Stimulated activated CD4-positive, alpha-beta T cell treated with anti-CD3 and anti-CD28 coated beads, Interleukin-15, amount 100 ng/mL, for 24 hours (primary cell): ENCODE data around the gene ZNF207.
"Not testable (repeated sequence)": the region's sequence is repeated elsewhere in the genome, so short reads cannot be mapped to it uniquely, and the experiment has no call there.

ENCODE experiments used
- DNase-seq: peaks from one replicate; pipeline ENCODE4 v3.0.0-alpha.2; 2020

The ZNF207 gene

GRCh38 chr17:32335687-32336086 lies 14.3 kb upstream of the ZNF207 start:
- DNase-seq = no peak

- DNase-seq = peak; percentile 56
These were observed 8.7 kb upstream of the ZNF207 start for GRCh38 chr17:32341141-32341856.

DNA sequence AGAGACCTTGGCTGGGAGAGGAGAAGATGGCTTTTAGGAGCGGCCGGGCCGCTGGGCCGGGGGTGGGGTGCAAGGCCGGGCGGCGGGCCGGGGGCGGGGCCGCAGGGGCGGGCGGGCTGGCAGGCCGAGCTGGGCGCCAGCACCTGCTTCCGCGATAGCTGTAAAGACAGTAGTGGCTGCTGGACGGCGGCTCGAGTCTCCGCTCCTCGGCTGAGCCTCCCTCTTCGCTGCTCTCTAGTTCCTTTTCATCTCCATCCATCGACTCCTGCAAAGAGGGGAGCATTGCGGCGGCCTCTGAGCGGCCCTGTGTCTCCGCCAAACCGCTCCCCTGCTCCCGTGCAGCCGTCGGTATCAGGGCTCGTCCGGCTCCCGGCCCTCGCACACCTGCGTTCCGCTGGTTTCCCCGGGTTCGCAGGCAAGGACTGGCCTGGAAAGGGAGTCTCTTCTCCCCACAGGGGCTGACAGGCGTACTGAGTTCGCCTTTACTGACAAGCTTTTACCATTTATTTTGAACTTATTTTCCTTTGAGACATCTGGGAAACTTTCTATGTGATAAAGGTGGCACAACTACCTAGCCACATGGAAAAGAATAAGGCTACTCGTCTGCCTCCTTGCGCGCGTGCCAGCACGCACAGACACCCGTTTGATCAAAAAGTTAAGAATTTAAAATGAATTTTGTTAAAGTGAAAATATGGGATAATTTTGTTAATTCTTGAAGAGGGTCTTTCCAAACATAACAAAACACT lies 7.9 kb upstream of the ZNF207 start, which contains the start of gene C17orf75:
TSS of gene C17orf75 (minus strand) at position 317 of the 746 bp plus-strand sequence. CDS start at position 283, 34 bp downstream.
- peak; percentile 89 for DNase-seq

DNA sequence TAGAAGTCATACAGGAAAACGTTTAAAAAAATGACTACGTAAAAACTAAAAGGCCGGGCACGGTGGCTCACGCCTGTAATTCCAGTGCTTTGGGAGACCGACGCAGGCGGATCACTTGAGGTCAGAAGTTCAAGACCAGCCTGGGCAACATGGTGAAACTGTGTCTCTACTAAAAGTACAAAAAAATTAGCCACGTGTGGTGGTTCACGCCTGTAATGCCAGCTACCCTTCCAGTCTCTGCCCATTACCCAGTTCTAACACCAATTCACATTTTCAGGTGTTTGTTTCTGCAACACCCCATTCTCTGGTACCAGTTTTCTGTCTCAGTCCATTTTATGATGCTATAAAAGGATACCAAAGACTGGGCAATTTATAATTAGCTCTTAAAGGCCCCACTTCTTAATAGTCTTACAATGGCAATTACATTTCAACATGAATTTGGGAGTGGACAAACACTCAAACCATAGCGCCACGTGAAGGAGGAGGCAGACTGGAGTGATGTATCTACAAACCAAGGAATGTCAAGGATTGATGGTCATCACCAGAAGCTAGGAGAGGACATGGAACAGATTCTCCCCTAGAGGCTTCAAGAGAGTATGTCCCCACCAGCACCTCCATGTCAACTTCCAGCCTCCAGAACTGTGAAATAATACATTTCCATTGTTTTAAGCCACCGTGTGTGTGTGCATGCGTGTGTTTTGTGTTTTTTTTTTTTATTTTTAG lies 7.2 kb upstream of the ZNF207 start:
- no peak for DNase-seq

DNA sequence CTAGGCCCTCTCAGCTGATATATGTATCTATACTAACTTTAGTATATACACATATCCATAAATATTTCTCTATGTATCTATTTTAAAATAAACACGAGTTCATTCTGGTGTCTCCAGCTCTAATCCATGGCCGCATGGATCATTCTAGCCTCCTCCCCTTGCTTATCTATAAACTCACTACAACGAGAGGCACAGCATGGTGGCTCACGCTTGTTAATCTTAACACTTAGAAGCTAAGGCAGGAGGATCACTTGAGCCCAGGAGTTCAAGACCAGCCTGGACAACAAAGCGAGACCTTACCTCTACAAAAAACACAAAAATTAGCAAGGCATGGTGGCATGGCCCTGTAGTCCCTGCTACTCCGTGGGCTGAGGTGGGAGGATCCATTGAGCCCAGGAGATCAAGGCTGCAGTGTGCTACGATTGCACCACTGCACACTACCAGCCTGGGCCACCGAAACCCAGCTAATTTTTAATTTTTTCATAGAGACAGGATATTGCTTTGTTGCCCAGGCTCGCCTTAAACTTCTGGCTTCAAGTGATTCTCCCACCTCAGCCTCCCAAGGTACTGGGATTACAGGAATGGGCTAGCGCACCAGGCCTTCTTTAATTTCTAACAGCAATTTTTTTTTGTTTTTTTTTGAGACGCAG lies 3.9 kb upstream of the ZNF207 start:
- DNase-seq = no peak

DNA sequence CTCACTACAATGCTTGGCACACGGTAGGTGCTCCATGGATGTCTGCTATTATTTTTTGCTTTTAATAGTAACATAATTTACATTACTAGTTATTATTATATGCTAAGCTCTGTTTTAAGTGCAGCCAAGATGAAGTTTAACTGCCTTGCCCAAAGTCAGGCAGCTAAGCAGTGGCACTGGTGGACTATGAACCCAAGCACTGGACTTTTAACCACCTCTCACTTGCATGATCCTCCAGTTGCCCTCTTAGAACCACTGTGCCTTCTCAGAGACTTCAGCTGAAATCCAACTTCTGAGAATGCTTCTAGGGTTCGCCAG lies 1.5 kb upstream of the ZNF207 start:
- no peak for DNase-seq

DNA sequence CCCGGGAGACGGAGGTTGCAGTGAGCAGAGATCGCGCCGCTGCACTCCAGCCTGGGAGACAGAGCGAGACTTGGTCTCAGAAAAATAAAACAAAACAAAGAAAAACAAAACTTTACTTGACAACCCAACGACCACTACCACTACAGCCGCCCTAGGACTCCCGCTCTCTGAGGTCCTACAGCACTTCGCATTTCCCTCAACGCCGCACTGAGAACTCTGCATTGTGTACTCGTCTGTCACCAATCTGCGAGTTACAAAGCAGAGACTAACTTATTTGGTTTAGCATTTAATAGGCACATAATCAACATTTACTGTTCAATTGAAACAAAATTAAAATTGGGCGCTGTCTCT lies 479 bp upstream of the ZNF207 start:
- peak; percentile 23 for DNase-seq

DNA sequence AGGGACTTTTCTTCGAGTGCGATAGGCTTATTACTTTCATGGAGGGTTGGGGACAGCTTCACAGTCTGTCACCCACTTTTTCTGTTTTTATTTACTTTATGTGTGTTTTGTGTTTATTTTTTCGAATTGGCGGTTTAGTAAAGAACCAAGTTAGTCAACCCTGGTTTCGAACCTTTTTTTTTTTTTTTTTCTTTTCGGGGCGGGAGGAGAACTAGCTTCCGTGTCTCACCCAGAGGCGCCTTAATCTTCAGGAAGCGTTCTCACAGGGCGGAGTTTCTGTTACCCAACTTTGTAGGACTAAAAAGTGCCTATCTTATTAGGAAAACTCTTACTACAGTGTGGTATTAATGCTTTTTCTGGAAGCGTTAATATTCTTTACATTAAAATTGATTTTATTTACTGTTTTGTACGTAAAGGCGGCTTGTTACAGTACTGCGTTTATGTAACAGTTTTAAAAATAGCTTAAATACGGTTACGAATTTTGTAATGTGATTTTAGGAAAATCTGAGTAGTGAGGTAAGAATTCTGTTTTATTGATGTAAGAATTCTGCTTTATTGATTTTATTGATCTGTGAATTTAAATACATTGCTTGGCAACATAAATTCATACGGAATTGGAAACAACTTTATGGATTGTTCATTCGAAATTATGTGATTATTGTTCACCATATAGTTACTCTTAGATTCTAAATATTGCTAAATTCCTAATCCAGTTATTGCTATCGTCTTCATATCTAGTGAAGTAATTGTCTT lies 885 bp downstream of the ZNF207 start:
- DNase-seq = peak; percentile 45

DNA sequence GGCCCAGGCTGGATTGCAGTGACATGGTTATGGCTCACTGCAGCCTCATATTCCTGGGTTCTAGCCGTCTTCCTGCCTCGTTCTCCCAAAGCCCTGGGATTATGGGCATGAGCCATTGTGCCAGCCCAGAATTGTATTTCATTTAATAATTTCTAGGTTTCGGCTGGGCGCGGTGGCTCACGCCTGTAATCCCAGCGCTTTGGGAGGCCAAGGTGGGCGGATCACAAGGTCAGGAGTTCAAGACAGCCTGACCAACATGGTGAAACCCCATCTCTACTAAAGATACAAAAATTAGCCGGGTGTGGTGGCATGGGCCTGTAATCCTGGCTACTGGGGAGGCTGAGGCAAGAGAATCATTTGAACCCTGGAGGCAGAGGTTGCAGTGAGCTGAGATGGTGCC lies 2.8 kb downstream of the ZNF207 start:
- not testable (repeated sequence) for DNase-seq

GRCh38 chr17:32355649-32356377 lies 5.9 kb downstream of the ZNF207 start:
- no peak for DNase-seq

- no peak for DNase-seq
These were observed 6.4 kb downstream of the ZNF207 start for GRCh38 chr17:32356378-32356743.

DNA sequence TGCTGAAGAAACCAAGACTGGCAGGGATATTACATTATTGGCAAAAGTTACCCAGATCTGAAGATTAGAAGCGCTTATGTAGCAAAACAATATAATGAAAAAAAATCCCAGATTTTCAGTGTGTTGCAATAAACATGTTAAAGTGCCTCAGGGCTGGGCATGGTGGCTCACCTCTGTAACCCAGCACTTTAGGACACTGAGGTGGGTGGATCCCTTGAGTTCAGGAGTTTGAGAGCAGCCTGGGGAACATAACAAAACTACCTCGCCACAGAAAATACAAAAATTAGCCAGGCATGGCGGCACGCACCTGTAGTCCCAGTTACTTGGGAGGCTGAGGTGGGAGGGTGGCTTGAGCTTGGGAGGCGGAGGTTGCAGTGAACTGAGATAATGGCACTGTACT lies 6.8 kb downstream of the ZNF207 start:
- DNase-seq = no peak

- no peak for DNase-seq
These were observed 7.7 kb downstream of the ZNF207 start for GRCh38 chr17:32357615-32358014.

GRCh38 chr17:32361270-32361669 lies 11.3 kb downstream of the ZNF207 start:
- no peak for DNase-seq

DNA sequence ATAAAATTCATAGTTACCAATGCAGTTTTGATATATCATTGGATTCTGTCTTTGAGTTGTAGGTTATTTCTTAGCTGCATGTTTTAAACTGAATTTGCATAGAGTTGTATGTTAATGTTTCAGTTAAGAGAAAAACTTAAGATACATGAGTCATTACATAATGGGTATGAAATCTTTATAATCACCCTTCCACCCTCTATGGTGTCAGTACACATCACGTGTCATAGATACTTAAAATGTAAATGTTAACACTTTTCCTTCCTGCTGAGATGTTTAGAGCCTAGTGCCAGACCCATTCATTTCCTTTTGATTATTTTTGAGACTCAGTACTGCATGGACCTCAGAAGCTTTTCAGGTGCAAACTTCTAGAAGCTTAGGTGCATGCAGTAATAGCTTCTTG lies 20.5 kb downstream of the ZNF207 start:
- DNase-seq = no peak

- no peak for DNase-seq
These were observed 32.7 kb downstream of the ZNF207 start for GRCh38 chr17:32382526-32383223.

DNA sequence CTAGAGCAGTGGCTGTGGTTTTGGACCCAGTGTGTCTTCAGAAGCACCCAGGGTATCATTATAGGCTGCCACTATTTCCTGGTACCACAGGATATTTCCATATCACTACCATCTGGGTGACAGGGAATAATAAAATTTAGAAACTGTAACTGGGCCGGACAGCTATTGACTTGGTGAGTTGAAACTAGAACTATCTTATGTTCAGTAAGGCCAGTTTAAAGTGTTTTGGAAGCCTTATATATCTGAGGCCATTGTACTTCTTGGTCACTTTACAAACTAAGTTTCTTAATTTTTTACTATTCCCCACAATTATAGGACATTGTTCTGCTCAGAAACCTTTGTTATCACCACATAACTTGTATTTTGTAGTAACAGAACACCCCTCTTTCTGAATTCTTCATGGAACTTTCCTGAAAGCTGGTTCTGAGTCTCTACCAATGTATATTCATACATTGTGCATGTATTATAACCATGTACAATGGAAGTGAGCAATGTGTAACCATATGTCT lies 34.0 kb downstream of the ZNF207 start:
- DNase-seq = no peak

- no peak for DNase-seq
These were observed 35.2 kb downstream of the ZNF207 start for GRCh38 chr17:32385121-32385520.

DNA sequence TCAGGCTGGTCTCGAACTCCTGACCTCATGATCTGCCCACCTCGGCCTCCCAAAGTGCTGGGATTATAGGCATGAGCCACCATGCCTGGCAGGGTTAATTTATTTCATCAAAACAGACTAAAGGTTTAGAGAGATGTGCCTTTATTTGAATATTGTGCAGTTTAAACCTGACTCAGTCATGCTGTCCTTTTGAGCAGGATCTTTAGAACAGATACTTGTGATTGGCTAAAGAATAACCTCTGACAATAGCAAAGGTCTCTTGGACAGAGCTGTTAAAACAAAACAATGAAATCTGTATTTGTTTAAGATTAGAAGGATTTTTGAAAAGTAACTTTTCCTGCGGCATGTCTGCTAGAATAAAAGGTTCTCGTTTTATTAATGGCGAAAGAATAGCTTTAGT lies 36.0 kb downstream of the ZNF207 start:
- no peak for DNase-seq

DNA sequence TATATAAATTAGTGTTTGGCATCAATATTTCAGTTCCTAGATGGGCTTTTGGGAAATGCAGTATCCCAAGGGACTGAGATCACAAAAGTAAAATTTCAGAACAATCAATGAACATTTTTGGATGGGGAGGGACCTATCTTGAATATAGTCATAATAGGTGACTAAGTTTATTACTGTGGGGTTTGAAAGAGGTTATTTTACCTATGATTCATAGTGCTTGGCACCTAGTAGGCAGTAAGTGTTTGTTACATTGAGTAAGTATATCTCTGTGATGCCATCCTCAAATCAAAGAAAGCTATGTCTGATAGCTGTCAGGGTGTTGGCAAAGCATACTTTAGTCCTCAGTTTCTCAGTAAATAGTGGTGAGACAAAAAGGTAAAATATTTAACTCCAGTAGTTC lies 36.9 kb downstream of the ZNF207 start:
- DNase-seq = no peak

DNA sequence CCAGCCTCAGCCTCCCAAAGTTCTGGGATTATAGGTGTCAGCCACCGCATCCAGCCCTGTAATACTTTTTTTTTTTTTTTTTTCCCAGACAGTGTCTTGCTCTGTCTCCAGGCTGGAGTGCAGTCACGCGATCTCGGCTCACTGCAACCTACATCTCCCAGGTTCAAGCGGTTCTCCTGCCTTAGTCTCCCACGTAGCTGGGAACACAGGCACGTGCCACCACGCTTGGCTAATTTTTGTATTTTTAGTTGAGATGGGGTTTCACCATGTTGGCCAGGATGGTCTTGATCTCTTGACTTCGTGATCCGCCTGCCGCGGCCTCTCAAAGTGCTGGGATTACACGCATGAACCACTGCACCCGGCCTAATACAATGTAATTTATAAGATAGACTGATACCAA lies 38.2 kb downstream of the ZNF207 start:
- DNase-seq = not testable (repeated sequence)
